Liver (tissue), 9 donors: ENCODE data around the gene ARIH1. TPM values are rescaled to one million over a fixed set of nuclear protein-coding genes. Genes with fewer than 3 reads are reported as not detected.

ENCODE experiments used
- DNase-seq: peaks from one replicate; pipeline ENCODE4 v3.0.0-alpha.2; 2017; ENCODE audit warnings: low spot score
- H3K27ac ChIP-seq, 2 donors: one replicate each; pipeline ENCODE4 v1.7.0; 2013; ENCODE audit warnings: inconsistent platforms in 2 of 2, low read length in 2 of 2, control low read depth in 1 of 2, low read depth in 1 of 2, mild to moderate bottlenecking in 1 of 2
- H3K27me3 ChIP-seq, 4 donors: one replicate each; pipeline versions ENCODE4 v1.6.1 to v1.7.0; 2013; ENCODE audit warnings: low read length in 3 of 4, inconsistent platforms in 1 of 4, mild to moderate bottlenecking in 1 of 4, moderate library complexity in 1 of 4; ENCODE audit not compliant: control insufficient read depth in 4 of 4, insufficient read depth in 4 of 4
- H3K36me3 ChIP-seq, 4 donors: one replicate each; pipeline versions ENCODE4 v1.6.1 to v1.7.0; 2013; ENCODE audit warnings: low read length in 3 of 4, mild to moderate bottlenecking in 3 of 4, low read depth in 1 of 4, moderate library complexity in 1 of 4; ENCODE audit not compliant: control insufficient read depth in 4 of 4, insufficient read depth in 3 of 4
- H3K4me1 ChIP-seq, 4 donors: one replicate each; pipeline versions ENCODE4 v1.6.1 to v1.7.0; 2013; ENCODE audit warnings: low read length in 3 of 4, mild to moderate bottlenecking in 3 of 4, moderate library complexity in 1 of 4; ENCODE audit not compliant: control insufficient read depth in 4 of 4, insufficient read depth in 4 of 4
- H3K4me3 ChIP-seq, 3 donors: one replicate each; pipeline versions ENCODE4 v1.6.1 to v1.7.0; 2013; ENCODE audit warnings: low read length in 3 of 3, control low read depth in 1 of 3, low read depth in 1 of 3, mild to moderate bottlenecking in 1 of 3
- H3K9ac ChIP-seq, 2 donors: one replicate each; pipeline ENCODE4 v1.7.0; 2013; ENCODE audit warnings: low read length in 2 of 2, mild to moderate bottlenecking in 2 of 2, moderate library complexity in 2 of 2, control low read depth in 1 of 2, low read depth in 1 of 2
- H3K9me3 ChIP-seq, 4 donors: one replicate each; pipeline versions ENCODE4 v1.6.1 to v1.7.0; 2013; ENCODE audit warnings: low read length in 3 of 4; ENCODE audit not compliant: control insufficient read depth in 4 of 4
- CTCF ChIP-seq: fragments of 150-350 bp; IDR thresholded peaks from 2 replicates; pipeline ENCODE4 v1.5.1; 2017; ENCODE audit warnings: improper control_type of control experiment, low read depth, low read length; ENCODE audit not compliant: missing input control
- EGR1 ChIP-seq, 2 donors: IDR thresholded peaks; 2 replicates each; pipeline ENCODE4 v1.6.1; 2016 to 2018; ENCODE audit warnings: antibody characterized with exemption in 2 of 2, low read depth in 2 of 2
- FOXA1 ChIP-seq: IDR thresholded peaks from 2 replicates; pipeline ENCODE4 v1.6.1; 2016; ENCODE audit warnings: antibody characterized with exemption
- FOXA2 ChIP-seq: IDR thresholded peaks from 2 replicates; pipeline ENCODE4 v1.6.1; 2016; ENCODE audit warnings: antibody characterized with exemption
- GABPA ChIP-seq, 2 donors: IDR thresholded peaks in 1 of 2; conservative IDR thresholded peaks in 1 of 2; 2 replicates each; pipeline ENCODE4 v1.6.1; 2016; ENCODE audit warnings: antibody characterized with exemption in 2 of 2, mild to moderate bottlenecking in 1 of 2, moderate library complexity in 1 of 2
- HNF4A ChIP-seq, 2 donors: conservative IDR thresholded peaks; 2 replicates each; pipeline ENCODE4 v1.6.1; 2016; ENCODE audit warnings: antibody characterized with exemption in 2 of 2, mild to moderate bottlenecking in 2 of 2
- JUND ChIP-seq, 2 donors: IDR thresholded peaks; 2 replicates each; pipeline ENCODE4 v1.6.1; 2016; ENCODE audit warnings: antibody characterized with exemption in 2 of 2
- NR2F2 ChIP-seq: IDR thresholded peaks from 2 replicates; pipeline ENCODE4 v1.6.1; 2016; ENCODE audit warnings: antibody characterized with exemption
- REST ChIP-seq: IDR thresholded peaks from 2 replicates; pipeline ENCODE4 v1.6.1; 2016; ENCODE audit warnings: antibody characterized with exemption, mild to moderate bottlenecking
- RXRA ChIP-seq, 2 donors: IDR thresholded peaks; 2 replicates each; pipeline ENCODE4 v1.6.1; 2017 to 2018; ENCODE audit warnings: antibody characterized with exemption in 2 of 2, mild to moderate bottlenecking in 1 of 2
- SP1 ChIP-seq: IDR thresholded peaks from 2 replicates; pipeline ENCODE4 v1.6.1; 2018; ENCODE audit warnings: antibody characterized with exemption, mild to moderate bottlenecking
- YY1 ChIP-seq: IDR thresholded peaks from 2 replicates; pipeline ENCODE4 v1.6.1; 2016; ENCODE audit warnings: antibody characterized with exemption, mild to moderate bottlenecking
- WGBS: extraction: QIAGEN DNeasy Blood & Tissue Kit; methylation state at CpG from one replicate; pipeline ENCODE4 v1.1.7; 2013; 5-methylcytosine and 5-hydroxymethylcytosine counted together
- polyA plus RNA-seq, 2 donors: library from polyadenylated mRNA; stranded (reverse) in 1 of 2; unstranded in 1 of 2; fragments of 200-250 nt in 1 of 2; fragments of >200 nt in 1 of 2; fragmentation: Nextera tagmentation in 1 of 2; extraction: Ambion mirVana in 1 of 2; gene quantifications; one replicate each; pipeline versions ENCODE4 v1.2.1 to v1.2.3, GENCODE V29; 2013 to 2015
- total RNA-seq, 2 donors: library from RNA; depleted of rRNA; stranded (reverse); fragments of >200 nt; gene quantifications; one replicate each; pipeline ENCODE4 v1.2.3, GENCODE V29; 2014
- TF ChIP-seq, protein P1 (sequence below): IDR thresholded peaks from 2 replicates; pipeline ENCODE4 v1.6.1; 2016; ENCODE audit warnings: antibody characterized with exemption
- TF ChIP-seq, protein P2 (sequence below): IDR thresholded peaks from 2 replicates; pipeline ENCODE4 v1.6.1; 2016; ENCODE audit warnings: antibody characterized with exemption
- donor health status: healthy.
- donor health status: healthy.
- donor health status: healthy.
- donor health status: healthy.
- donor health status: healthy.

ARIH1 gene
- total and polyA plus RNA-seq, 4 donors, result 10.8 to 23.8 (median 18.8) TPM

- TF ChIP-seq REST (no peak), YY1 (no peak)
Observed at GRCh38 chr15:72584006-72584405, 109.9 kb downstream of the ARIH1 start (continued).

- Histone ChIP-seq H3K4me1 (no peaks in the 10 kb centered on the region), H3K9me3 (no peaks in the 10 kb centered on the region), H3K27me3 (no peaks in the 10 kb centered on the region), H3K4me3 (no peak overlapping the region), H3K36me3 (peaks cover 2 to 44% (median 34%) of the 10 kb centered on the region in 4 donors), H3K27ac (no peak overlapping the region), H3K9ac (no peak overlapping the region)
- DNase-seq, result no peak
- 97% methylated on average over 2 of the region's 2 CpGs for WGBS
- TF ChIP-seq GABPA (IDR thresholded peaks at IDR 0.05 in 1 of 2, conservative IDR thresholded peaks at IDR 0.05 in 1 of 2) (no peak), SP1 (no peak), EGR1 (IDR thresholded peaks at IDR 0.05; ENCODE audit: low read depth in 2 of 2) (no peak), REST (no peak), RXRA (IDR thresholded peaks at IDR 0.05) (no peak), NR2F2 (no peak), JUND (IDR thresholded peaks at IDR 0.05) (no peak), HNF4A (conservative IDR thresholded peaks at IDR 0.05) (no peak), FOXA2 (no peak), YY1 (no peak), CTCF (no peak), FOXA1 (no peak)
- TF ChIP-seq, protein P1, sequence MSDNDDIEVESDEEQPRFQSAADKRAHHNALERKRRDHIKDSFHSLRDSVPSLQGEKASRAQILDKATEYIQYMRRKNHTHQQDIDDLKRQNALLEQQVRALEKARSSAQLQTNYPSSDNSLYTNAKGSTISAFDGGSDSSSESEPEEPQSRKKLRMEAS, result no peak
- TF ChIP-seq, protein P2, sequence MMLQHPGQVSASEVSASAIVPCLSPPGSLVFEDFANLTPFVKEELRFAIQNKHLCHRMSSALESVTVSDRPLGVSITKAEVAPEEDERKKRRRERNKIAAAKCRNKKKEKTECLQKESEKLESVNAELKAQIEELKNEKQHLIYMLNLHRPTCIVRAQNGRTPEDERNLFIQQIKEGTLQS, result no peak
Observed at GRCh38 chr15:72585025-72585424, 110.9 kb downstream of the ARIH1 start.
